KMS-11 (cell line): ENCODE data around the gene SEMA4C.
"Not testable (repeated sequence)": the region's sequence is repeated elsewhere in the genome, so short reads cannot be mapped to it uniquely, and the experiment has no call there.

Experiments
- H2AFZ ChIP-seq: fragments of 200-600 bp; sonication (generic); 2 replicates; pipeline ENCODE4 v1.6.1; 2016; ENCODE audit warnings: antibody characterized with exemption, mixed run types, low read depth
- H3K27ac ChIP-seq: fragments of 200-600 bp; sonication (generic); 2 replicates; pipeline ENCODE4 v1.6.1; 2016; ENCODE audit warnings: mild to moderate bottlenecking, mixed run types
- H3K27me3 ChIP-seq: fragments of 200-600 bp; sonication (generic); 2 replicates; pipeline ENCODE4 v1.6.1; 2017; ENCODE audit warnings: mild to moderate bottlenecking, low read depth, mixed run types, moderate library complexity; ENCODE audit not compliant: insufficient read depth
- H3K36me3 ChIP-seq: fragments of 200-600 bp; sonication (generic); 2 replicates; pipeline ENCODE4 v1.6.1; 2017; ENCODE audit warnings: mild to moderate bottlenecking, mixed run types; ENCODE audit not compliant: insufficient read depth
- H3K4me1 ChIP-seq: fragments of 200-600 bp; sonication (generic); 2 replicates; pipeline ENCODE4 v1.6.1; 2016; ENCODE audit warnings: mild to moderate bottlenecking, low read depth, mixed run types; ENCODE audit not compliant: poor library complexity, severe bottlenecking
- H3K4me2 ChIP-seq: fragments of 200-600 bp; sonication (generic); 2 replicates; pipeline ENCODE4 v1.7.0; 2016; ENCODE audit warnings: mild to moderate bottlenecking, mixed run types
- H3K4me3 ChIP-seq: fragments of 200-600 bp; sonication (generic); IDR thresholded peaks from 2 replicates; pipeline ENCODE4 v1.6.1; 2017; ENCODE audit warnings: low read depth, low read length, mixed read lengths; ENCODE audit not compliant: insufficient read depth
- H3K79me2 ChIP-seq: fragments of 200-600 bp; sonication (generic); 2 replicates; pipeline ENCODE4 v1.6.1; 2016; ENCODE audit warnings: low read depth, mixed run types; ENCODE audit not compliant: insufficient read depth
- H3K9ac ChIP-seq: fragments of 200-600 bp; sonication (generic); 2 replicates; pipeline ENCODE4 v1.6.1; 2016; ENCODE audit warnings: mild to moderate bottlenecking, mixed run types
- H4K20me1 ChIP-seq: fragments of 200-600 bp; sonication (generic); 2 replicates; pipeline ENCODE4 v1.6.1; 2016; ENCODE audit warnings: mild to moderate bottlenecking, mixed run types; ENCODE audit not compliant: insufficient read depth
- TF ChIP-seq, protein P1 (sequence below): fragments of 200-600 bp; sonication (generic); conservative IDR thresholded peaks from 2 replicates; pipeline ENCODE4 v1.6.1; 2017; ENCODE audit warnings: low read depth, mild to moderate bottlenecking, antibody characterized with exemption, low read length, moderate library complexity, mixed read lengths

Gene SEMA4C

DNA sequence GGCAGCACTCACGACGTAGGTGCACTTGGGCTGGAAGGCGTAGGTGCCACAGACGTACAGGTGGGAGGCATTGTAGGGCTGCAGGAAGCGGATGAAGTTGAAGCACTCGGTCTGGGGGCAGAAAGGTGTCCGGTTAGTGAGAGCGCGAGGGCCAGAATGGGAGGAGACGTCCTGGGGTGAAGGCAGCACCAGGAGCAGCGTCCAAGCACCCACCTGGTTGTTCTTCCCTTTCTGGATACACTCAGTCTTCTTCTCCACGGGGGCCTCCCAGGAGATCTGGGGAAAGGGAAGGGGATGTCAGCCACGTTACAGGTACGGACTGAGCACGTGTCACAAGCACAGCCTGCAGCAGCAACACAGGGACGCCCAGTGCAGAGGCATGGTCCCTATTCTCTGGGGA lies 4.2 kb downstream of the SEMA4C start:
- H3K4me3 ChIP-seq = no peak overlapping the region
- no peak overlapping the region for H3K27ac ChIP-seq
- TF ChIP-seq, protein P1, sequence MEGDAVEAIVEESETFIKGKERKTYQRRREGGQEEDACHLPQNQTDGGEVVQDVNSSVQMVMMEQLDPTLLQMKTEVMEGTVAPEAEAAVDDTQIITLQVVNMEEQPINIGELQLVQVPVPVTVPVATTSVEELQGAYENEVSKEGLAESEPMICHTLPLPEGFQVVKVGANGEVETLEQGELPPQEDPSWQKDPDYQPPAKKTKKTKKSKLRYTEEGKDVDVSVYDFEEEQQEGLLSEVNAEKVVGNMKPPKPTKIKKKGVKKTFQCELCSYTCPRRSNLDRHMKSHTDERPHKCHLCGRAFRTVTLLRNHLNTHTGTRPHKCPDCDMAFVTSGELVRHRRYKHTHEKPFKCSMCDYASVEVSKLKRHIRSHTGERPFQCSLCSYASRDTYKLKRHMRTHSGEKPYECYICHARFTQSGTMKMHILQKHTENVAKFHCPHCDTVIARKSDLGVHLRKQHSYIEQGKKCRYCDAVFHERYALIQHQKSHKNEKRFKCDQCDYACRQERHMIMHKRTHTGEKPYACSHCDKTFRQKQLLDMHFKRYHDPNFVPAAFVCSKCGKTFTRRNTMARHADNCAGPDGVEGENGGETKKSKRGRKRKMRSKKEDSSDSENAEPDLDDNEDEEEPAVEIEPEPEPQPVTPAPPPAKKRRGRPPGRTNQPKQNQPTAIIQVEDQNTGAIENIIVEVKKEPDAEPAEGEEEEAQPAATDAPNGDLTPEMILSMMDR = no peak
- no peak overlapping the region for H3K4me2 ChIP-seq
- no peaks in the 10 kb centered on the region for H4K20me1 ChIP-seq
- no peaks in the 10 kb centered on the region for H3K27me3 ChIP-seq
- no peak overlapping the region for H2AFZ ChIP-seq
- peaks cover 5% of the 10 kb centered on the region; the same call in 1 of the 2 replicates for H3K79me2 ChIP-seq
- peaks cover 2% of the 10 kb centered on the region; the same call in 1 of the 2 replicates for H3K36me3 ChIP-seq
- H3K9ac ChIP-seq = no peak overlapping the region
- no peaks in the 10 kb centered on the region for H3K4me1 ChIP-seq

DNA sequence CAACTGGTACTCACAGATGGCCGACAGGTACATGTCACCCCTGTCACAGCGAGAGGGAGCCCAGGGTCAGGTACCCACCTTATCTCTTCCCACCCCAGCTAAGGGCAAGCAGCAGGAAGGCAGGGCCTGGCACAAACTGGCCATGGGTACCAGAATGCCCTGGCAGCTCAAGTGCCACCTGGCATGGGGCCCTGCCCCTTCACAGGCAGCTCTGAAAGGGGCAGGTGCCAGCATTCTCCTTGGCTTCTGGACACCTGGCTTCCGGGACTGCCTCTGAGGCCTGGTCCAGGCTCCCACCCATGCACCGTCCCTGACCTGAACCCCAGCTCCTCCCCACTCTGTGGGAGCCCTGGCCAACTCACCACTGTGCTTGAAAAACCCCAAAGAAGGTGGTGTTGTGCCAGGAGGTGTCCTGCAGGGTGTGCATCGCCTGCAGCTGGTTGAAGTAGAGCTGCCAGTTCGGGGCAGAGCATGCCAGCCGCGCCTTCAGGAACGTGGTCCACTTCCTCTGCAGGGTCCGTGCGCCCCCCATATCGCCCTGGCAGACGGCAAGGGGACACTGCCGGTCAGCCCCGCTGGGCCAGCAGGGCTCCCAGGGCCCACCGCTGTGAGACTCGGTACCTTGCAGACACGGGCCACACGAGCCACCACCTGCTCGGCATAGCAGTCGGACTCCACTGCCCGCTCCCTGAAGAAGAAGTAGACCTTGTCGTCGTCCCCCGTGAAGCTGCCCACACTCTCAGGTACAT lies 5.4 kb downstream of the SEMA4C start:
- H3K4me2 ChIP-seq = no peak overlapping the region
- no peaks in the 10 kb centered on the region for H4K20me1 ChIP-seq
- peaks cover 2% of the 10 kb centered on the region; the same call in 1 of the 2 replicates for H3K36me3 ChIP-seq
- H3K4me3 ChIP-seq = no peak overlapping the region
- H3K4me1 ChIP-seq = no peaks in the 10 kb centered on the region
- no peak overlapping the region for H3K27ac ChIP-seq
- no peak overlapping the region for H3K9ac ChIP-seq
- H3K27me3 ChIP-seq = no peaks in the 10 kb centered on the region
- H2AFZ ChIP-seq = no peak overlapping the region
- peaks cover 5% of the 10 kb centered on the region; the same call in 1 of the 2 replicates for H3K79me2 ChIP-seq
- TF ChIP-seq, protein P1 = no peak

DNA sequence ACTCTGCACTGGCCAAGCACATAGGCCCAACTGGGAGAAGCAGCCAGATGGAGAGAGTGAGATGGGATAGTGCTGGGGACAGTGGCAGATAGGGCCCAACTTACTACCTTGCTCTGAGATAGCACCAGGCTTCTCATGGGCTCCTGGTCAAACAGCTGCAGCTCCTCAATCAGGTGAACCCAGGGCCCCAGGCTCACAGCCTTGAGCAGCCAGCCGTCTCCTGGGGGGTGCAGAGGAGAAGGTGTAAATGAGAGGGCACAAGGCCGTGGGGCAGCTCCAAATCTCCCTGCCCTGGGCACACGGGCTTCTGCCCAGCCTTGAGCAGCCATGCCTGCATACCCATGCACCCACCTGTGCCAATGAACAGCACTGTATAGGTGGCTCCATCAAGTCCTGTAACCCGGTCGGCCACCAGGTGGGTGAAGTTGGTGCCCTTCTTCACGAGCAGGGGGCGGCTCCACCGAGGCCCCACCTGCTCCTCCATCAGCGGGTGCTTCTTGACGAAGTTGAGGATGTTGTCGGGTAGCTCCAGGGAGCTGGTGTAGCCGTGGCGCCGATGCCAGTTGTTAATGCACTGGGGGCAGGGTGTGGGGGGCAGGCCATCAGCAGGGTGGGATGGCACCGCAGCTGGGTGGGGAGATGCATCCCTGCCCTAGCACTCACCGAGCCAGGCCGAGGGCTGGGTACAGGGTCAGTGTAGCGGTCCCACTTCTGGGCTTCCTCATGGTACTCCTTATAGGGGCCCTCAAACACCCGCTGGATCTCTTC lies 6.1 kb downstream of the SEMA4C start:
- no peak overlapping the region for H2AFZ ChIP-seq
- no peak overlapping the region for H3K4me2 ChIP-seq
- no peaks in the 10 kb centered on the region for H4K20me1 ChIP-seq
- no peaks in the 10 kb centered on the region for H3K27me3 ChIP-seq
- no peak overlapping the region for H3K9ac ChIP-seq
- peaks cover 2% of the 10 kb centered on the region; the same call in 1 of the 2 replicates for H3K36me3 ChIP-seq
- H3K4me3 ChIP-seq = no peak overlapping the region
- H3K79me2 ChIP-seq = peaks cover 5% of the 10 kb centered on the region; the same call in 1 of the 2 replicates
- H3K4me1 ChIP-seq = peaks cover under 1% of the 10 kb centered on the region
- no peak overlapping the region for H3K27ac ChIP-seq
- TF ChIP-seq, protein P1 = no peak

GRCh38 chr2:96863056-96863455 lies 6.8 kb downstream of the SEMA4C start:
- H2AFZ ChIP-seq, H3K4me1 ChIP-seq, H3K36me3 ChIP-seq, H3K27me3 ChIP-seq, H3K27ac ChIP-seq, H3K4me2 ChIP-seq, H4K20me1 ChIP-seq, H3K9ac ChIP-seq, H3K79me2 ChIP-seq, H3K4me3 ChIP-seq: not testable (repeated sequence)
